Skeletal muscle satellite cell (primary cell): ENCODE data around the gene HOXD8.

Experiments used
- H3K27me3 ChIP-seq: 2 replicates; pipeline ENCODE4 v1.7.0; 2013; ENCODE audit warnings: low read length; ENCODE audit not compliant: control insufficient read depth, insufficient read depth
- H3K36me3 ChIP-seq: 2 replicates; pipeline ENCODE4 v1.7.0; 2013; ENCODE audit warnings: mild to moderate bottlenecking, control low read depth, low read length; ENCODE audit not compliant: insufficient read depth
- H3K4me1 ChIP-seq: 2 replicates; pipeline ENCODE4 v1.7.0; 2013; ENCODE audit warnings: low read length; ENCODE audit not compliant: control insufficient read depth, insufficient read depth
- H3K4me2 ChIP-seq: 2 replicates; pipeline ENCODE4 v1.7.0; 2013; ENCODE audit warnings: mild to moderate bottlenecking, low read length
- H3K4me3 ChIP-seq: 2 replicates; pipeline ENCODE4 v1.7.0; 2013; ENCODE audit warnings: low read length
- H3K9ac ChIP-seq: 2 replicates; pipeline ENCODE4 v1.7.0; 2013; ENCODE audit warnings: mild to moderate bottlenecking, low read depth, low read length, moderate library complexity
- H3K9me3 ChIP-seq: replicated peaks from 2 replicates; pipeline ENCODE4 v1.7.0; 2013; ENCODE audit warnings: mild to moderate bottlenecking, control low read depth, low read length

HOXD8 gene

DNA sequence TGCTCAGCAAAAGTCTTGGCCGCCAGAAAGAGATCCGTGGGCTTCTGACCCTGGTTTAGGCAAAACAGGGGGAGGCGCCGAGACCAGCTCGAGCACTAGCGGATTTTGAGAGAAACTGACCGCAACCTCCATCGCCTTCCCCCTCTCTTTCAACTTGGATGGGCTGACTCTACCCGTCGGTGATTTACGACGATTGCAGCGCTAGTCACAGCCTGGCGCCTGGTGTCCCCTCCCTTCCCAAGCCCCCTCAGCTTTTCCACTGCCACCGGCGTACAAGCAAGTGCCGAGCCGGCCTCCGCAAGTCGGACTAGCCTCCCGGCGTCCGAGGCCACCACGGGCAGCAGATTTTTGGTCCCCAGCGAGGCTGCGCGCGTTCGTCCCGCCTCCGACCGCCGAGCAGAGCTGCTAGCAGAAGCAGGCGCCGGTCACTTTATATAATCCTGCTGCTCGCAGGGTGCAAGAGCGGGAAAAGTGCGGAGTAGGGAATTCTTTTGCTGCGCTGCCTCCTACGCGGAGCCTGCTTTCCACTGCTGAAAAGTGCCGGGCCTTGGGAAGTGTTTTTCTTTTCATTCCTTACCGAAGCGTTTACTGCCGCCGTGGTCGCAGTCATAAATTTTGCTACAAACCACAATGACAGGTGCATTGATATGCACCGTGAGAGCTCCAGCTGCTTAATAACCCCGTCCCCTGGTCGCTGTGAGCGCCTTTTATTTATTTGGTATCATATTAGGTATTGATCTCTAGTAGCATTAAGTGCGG is 35.3 kb downstream of the HOXD8 start:
- no peak overlapping the region for H3K4me3 ChIP-seq
- H3K4me1 ChIP-seq = peaks cover 10% of the 10 kb centered on the region
- H3K27me3 ChIP-seq = peaks cover 72% of the 10 kb centered on the region
- no peaks in the 10 kb centered on the region for H3K36me3 ChIP-seq
- H3K9ac ChIP-seq = no peak overlapping the region
- H3K9me3 ChIP-seq = no peaks in the 10 kb centered on the region
- no peak overlapping the region for H3K4me2 ChIP-seq

DNA sequence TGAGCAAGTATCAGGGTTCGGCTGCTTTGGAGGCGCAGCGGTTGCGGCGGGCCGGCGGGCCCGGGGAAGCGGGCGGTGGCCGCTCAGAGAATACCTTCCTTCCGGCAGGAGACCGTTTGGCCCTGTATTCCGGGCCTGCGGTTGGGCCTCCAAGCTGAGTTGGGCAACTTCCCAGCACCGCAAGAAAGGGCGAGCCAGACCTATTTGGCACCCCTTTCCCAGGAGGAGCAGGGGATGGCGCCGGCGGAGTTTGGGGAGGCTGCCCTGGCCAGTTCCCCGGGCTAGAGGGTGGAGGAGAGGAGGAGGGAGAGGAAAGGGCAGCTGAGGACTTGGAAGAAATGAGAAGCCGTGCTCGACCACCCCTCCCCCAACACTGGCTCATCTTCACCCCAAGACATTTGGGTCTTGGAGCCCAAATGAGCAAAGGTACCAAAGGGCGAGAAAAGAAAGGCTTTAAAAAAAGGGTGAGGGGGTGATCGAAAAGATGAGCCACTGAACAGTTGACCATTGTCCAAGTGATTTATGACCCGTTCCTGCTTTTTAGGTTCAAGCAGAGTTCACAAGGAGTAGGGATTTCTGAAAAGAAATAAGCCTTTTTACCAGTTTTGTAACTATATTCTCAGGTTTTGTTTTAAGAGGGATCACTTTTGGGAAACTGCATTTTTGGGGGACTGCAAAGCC is 36.0 kb downstream of the HOXD8 start:
- Histone ChIP-seq H3K4me1 (peaks cover 10% of the 10 kb centered on the region), H3K27me3 (peaks cover 71% of the 10 kb centered on the region), H3K4me2 (no peak overlapping the region), H3K36me3 (no peaks in the 10 kb centered on the region), H3K4me3 (no peak overlapping the region), H3K9me3 (no peaks in the 10 kb centered on the region), H3K9ac (no peak overlapping the region)

DNA sequence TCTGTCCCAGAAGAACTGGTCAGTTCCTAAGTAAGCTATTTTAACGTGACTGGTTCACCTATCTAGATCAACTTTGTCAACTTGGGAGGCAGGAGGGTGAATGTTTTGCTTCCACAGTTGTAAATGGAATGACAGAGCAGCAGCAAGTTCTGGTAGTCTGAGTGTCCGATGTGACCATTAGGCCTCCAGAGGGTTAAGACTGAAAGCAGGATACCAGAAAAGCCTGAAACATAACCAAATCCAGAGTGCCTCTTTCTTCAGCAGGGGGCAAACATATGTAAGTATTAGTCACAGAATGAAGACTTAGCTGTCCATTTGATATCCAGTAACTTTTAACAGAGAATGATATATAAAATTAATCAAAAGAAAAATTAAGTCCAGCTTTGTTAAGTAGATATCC is 36.8 kb downstream of the HOXD8 start:
- H3K4me1 ChIP-seq = peaks cover 10% of the 10 kb centered on the region
- H3K4me3 ChIP-seq = no peak overlapping the region
- H3K9ac ChIP-seq = no peak overlapping the region
- H3K9me3 ChIP-seq = no peaks in the 10 kb centered on the region
- no peaks in the 10 kb centered on the region for H3K36me3 ChIP-seq
- H3K27me3 ChIP-seq = peaks cover 69% of the 10 kb centered on the region
- no peak overlapping the region for H3K4me2 ChIP-seq

DNA sequence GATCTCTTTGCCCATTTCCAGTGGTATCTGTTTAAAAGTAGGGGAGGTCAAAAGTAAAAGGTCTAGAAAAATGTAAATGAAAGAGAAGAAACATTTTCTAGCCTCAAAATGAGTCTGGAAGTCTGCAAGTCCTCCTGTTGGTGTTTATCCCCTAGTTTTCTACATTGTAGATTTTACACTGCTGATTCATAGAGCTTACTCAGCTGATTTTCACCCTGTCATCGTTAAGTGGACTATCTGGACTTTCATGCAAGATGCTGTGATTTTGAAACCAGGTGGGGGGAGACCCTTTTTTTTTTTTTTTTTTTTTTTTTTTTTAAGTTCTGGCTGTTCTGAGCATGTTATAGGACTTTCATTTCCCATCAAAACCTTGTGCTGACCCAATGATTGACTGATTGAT is 37.9 kb downstream of the HOXD8 start:
- Histone ChIP-seq H3K9me3 (no peaks in the 10 kb centered on the region), H3K4me2 (no peak overlapping the region), H3K4me3 (no peak overlapping the region), H3K27me3 (peaks cover 63% of the 10 kb centered on the region), H3K9ac (no peak overlapping the region), H3K36me3 (no peaks in the 10 kb centered on the region), H3K4me1 (peaks cover 7% of the 10 kb centered on the region)

DNA sequence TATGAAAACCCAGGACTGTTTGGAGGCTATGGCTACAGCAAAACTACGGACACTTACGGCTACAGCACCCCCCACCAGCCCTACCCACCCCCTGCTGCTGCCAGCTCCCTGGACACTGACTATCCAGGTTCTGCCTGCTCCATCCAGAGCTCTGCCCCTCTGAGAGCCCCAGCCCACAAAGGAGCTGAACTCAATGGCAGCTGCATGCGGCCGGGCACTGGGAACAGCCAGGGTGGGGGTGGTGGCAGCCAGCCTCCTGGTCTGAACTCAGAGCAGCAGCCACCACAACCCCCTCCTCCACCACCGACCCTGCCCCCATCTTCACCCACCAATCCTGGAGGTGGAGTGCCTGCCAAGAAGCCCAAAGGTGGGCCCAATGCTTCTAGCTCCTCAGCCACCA is 39.7 kb downstream of the HOXD8 start:
- Histone ChIP-seq H3K4me2 (no peak overlapping the region), H3K9me3 (no peaks in the 10 kb centered on the region), H3K9ac (no peak overlapping the region), H3K36me3 (no peaks in the 10 kb centered on the region), H3K4me1 (peaks cover 7% of the 10 kb centered on the region), H3K4me3 (no peak overlapping the region), H3K27me3 (peaks cover 64% of the 10 kb centered on the region)

DNA sequence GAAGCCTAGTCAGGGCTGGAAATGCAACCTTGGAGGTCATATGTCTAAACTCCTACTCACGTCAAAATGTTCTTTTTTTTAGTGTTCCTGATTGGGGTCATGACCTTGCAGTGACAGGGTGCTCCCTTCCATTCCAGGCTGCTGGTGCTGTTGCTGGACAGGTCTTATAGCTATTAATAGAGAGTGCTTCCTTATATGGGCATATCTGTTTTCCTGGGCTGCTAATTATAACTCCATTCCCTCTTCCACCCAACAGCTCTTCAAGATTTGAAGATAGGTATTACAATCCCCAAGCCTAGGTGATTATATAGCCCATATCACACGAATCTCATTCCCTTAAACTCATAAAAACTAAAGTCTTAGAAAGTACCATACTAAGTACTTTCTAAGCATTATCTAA is 40.2 kb downstream of the HOXD8 start:
- peaks cover 62% of the 10 kb centered on the region for H3K27me3 ChIP-seq
- no peaks in the 10 kb centered on the region for H3K36me3 ChIP-seq
- H3K4me2 ChIP-seq = no peak overlapping the region
- no peak overlapping the region for H3K4me3 ChIP-seq
- H3K9ac ChIP-seq = no peak overlapping the region
- no peaks in the 10 kb centered on the region for H3K9me3 ChIP-seq
- H3K4me1 ChIP-seq = peaks cover 4% of the 10 kb centered on the region

DNA sequence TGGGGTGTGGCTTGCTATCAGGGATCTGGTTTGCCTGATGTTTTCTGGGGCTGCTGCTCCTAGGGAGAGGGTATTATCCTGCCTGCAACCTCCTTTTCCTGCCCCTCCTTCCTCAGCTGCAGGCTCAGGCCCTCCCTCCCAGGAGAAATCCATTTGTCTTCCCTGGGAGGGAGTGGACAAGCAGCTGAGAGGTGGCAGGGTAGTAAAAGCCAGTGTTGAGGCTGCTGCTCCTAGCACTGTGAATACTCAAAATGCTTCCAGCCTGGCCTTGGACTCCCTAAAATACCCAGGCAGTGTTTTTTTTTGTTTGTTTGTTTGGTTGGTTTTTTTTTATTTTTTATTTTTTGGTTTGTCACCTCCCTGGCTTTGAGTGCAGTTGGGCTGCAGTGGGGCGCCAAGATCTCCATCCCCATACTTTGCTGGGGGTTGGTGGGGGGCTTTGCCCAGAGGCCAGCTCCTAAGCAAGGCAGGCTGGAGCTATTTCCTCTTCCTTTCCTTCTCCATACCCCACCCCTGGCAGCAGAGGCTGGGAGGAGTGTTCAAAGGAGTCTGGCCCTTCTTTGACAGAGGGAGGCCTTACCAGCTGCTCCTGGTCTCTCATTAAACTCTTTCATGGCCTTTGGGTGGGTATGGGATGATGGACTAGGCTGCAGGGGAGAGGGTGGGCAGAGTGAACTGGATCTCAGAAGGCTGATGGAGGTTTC is 41.2 kb downstream of the HOXD8 start:
- H3K27me3 ChIP-seq = peaks cover 56% of the 10 kb centered on the region
- H3K9ac ChIP-seq = no peak overlapping the region
- H3K9me3 ChIP-seq = no peaks in the 10 kb centered on the region
- no peak overlapping the region for H3K4me3 ChIP-seq
- no peaks in the 10 kb centered on the region for H3K4me1 ChIP-seq
- H3K36me3 ChIP-seq = no peaks in the 10 kb centered on the region
- no peak overlapping the region for H3K4me2 ChIP-seq

DNA sequence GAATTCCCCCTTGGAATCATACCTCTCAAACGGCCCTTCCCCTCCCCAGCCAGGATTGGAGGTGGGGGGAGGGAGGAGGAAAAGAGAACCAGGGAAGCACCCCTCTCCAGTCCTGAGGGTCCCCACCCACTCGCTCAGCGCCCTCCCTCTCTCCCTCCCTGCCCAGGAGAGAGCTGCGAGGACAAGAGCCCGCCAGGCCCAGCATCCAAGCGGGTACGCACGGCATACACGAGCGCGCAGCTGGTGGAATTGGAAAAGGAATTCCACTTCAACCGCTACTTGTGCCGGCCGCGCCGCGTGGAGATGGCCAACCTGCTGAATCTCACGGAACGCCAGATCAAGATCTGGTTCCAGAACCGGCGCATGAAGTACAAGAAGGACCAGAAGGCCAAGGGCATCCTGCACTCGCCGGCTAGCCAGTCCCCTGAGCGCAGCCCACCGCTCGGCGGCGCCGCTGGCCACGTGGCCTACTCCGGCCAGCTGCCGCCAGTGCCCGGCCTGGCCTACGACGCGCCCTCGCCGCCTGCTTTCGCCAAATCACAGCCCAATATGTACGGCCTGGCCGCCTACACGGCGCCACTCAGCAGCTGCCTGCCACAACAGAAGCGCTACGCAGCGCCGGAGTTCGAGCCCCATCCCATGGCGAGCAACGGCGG is 42.0 kb downstream of the HOXD8 start:
- H3K4me1 ChIP-seq = no peaks in the 10 kb centered on the region
- H3K36me3 ChIP-seq = no peaks in the 10 kb centered on the region
- H3K4me2 ChIP-seq = no peak overlapping the region
- H3K27me3 ChIP-seq = peaks cover 57% of the 10 kb centered on the region
- no peak overlapping the region for H3K4me3 ChIP-seq
- no peak overlapping the region for H3K9ac ChIP-seq
- no peaks in the 10 kb centered on the region for H3K9me3 ChIP-seq

DNA sequence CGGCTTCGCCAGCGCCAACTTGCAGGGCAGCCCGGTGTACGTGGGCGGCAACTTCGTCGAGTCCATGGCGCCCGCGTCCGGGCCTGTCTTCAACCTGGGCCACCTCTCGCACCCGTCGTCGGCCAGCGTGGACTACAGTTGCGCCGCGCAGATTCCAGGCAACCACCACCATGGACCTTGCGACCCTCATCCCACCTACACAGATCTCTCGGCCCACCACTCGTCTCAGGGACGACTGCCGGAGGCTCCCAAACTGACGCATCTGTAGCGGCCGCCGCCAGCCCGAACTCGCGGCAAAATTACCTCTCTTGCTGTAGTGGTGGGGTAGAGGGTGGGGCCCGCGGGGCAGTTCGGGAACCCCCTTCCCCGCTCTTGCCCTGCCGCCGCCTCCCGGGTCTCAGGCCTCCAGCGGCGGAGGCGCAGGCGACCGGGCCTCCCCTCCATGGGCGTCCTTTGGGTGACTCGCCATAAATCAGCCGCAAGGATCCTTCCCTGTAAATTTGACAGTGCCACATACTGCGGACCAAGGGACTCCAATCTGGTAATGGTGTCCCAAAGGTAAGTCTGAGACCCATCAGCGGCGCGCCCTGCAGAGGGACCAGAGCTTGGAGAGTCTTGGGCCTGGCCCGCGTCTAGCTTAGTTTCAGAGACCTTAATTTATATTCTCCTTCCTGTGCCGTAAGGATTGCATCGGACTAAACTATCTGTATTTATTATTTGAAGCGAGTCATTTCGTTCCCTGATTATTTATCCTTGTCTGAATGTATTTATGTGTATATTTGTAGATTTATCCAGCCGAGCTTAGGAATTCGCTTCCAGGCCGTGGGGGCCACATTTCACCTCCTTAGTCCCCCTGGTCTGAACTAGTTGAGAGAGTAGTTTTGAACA is 42.7 kb downstream of the HOXD8 start:
- Histone ChIP-seq H3K9me3 (no peaks in the 10 kb centered on the region), H3K36me3 (no peaks in the 10 kb centered on the region), H3K4me1 (no peaks in the 10 kb centered on the region), H3K27me3 (peaks cover 61% of the 10 kb centered on the region), H3K9ac (no peak overlapping the region), H3K4me2 (no peak overlapping the region), H3K4me3 (no peak overlapping the region)

DNA sequence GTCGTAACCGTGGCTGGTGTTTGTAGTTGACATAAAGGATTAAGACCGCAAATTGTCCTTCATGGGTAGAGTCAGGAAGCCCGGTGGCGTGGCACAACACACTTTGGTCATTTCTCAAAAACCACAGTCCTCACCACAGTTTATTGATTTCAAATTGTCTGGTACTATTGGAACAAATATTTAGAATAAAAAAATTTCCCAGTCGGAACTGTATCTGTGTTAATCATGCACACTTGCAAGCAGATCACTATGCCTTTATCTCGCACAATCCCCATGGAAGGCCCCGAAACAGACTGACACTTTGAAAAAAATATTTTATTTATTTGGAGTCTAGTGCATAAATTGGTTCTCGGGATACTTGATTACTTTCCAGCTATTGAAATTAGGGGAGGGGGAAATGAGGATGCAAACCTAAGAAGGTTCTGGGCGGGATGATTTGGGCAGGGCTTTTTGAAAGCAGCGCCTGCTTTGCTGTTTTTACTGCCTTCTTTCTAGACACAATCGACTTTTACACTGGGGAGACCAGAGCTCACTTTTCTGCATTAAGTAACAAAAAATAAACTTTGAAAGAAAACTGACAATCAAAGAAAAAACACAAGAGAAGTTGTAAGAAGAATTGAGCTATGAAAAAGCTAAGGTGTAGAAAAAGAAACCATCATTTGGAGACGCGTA is 43.5 kb downstream of the HOXD8 start:
- H3K27me3 ChIP-seq = peaks cover 64% of the 10 kb centered on the region
- H3K36me3 ChIP-seq = no peaks in the 10 kb centered on the region
- H3K4me3 ChIP-seq = no peak overlapping the region
- no peak overlapping the region for H3K4me2 ChIP-seq
- H3K9ac ChIP-seq = no peak overlapping the region
- H3K9me3 ChIP-seq = no peaks in the 10 kb centered on the region
- H3K4me1 ChIP-seq = no peaks in the 10 kb centered on the region
